GM21737 (cell line): ENCODE results near the gene PDE8A.
"Not testable (repeated sequence)": the region's sequence is repeated elsewhere in the genome, so short reads cannot be mapped to it uniquely, and the experiment has no call there.

Experiments
- ATAC-seq: cut with Tn5 transposase; IDR thresholded peaks from one replicate; pipeline ENCODE4 v1.9.1; 2021; ENCODE audit warnings: mild to moderate bottlenecking, moderate library complexity; ENCODE audit not compliant: unreplicated experiment

PDE8A gene

GRCh38 chr15:85009435-85009834 is 27.8 kb downstream of the PDE8A start:
- no peak for ATAC-seq

- ATAC-seq, result no peak
Observed at GRCh38 chr15:85010071-85010385, 28.4 kb downstream of the PDE8A start.

GRCh38 chr15:85010386-85011159 is 28.9 kb downstream of the PDE8A start:
- ATAC-seq, result no peak

- no peak for ATAC-seq
Observed at GRCh38 chr15:85011160-85011571, 29.5 kb downstream of the PDE8A start.

GRCh38 chr15:85011724-85012123 is 30.1 kb downstream of the PDE8A start:
- not testable (repeated sequence) for ATAC-seq

GRCh38 chr15:85013785-85014184 is 32.1 kb downstream of the PDE8A start:
- ATAC-seq, result no peak

GRCh38 chr15:85014932-85015331 is 33.3 kb downstream of the PDE8A start:
- ATAC-seq, result no peak

- ATAC-seq, result no peak
Observed at GRCh38 chr15:85016275-85016674, 34.6 kb downstream of the PDE8A start.

- no peak for ATAC-seq
Observed at GRCh38 chr15:85019815-85020590, 38.3 kb downstream of the PDE8A start.

- ATAC-seq, result no peak
Observed at GRCh38 chr15:85021409-85021808, 39.8 kb downstream of the PDE8A start.

- ATAC-seq, result no peak
Observed at GRCh38 chr15:85022860-85023403, 41.3 kb downstream of the PDE8A start.

- ATAC-seq, result no peak
Observed at GRCh38 chr15:85024003-85024402, 42.3 kb downstream of the PDE8A start.

GRCh38 chr15:85024509-85025336 is 43.1 kb downstream of the PDE8A start:
- ATAC-seq, result no peak

- no peak for ATAC-seq
Observed at GRCh38 chr15:85025516-85026251, 44.0 kb downstream of the PDE8A start.

GRCh38 chr15:85026304-85027032 is 44.8 kb downstream of the PDE8A start:
- ATAC-seq, result peak; percentile 37

- ATAC-seq, result peak; percentile 12
Observed at GRCh38 chr15:85027033-85027380, 45.4 kb downstream of the PDE8A start.

- ATAC-seq, result no peak
Observed at GRCh38 chr15:85027421-85027820, 45.8 kb downstream of the PDE8A start.

GRCh38 chr15:85028416-85028815 is 46.8 kb downstream of the PDE8A start:
- no peak for ATAC-seq

GRCh38 chr15:85029221-85029620 is 47.6 kb downstream of the PDE8A start:
- ATAC-seq, result no peak
